GM18868 (cell line): ENCODE results near the gene INSC.

Experiments
- ATAC-seq: cut with Tn5 transposase; IDR thresholded peaks from one replicate; pipeline ENCODE4 v1.9.1; 2021; ENCODE audit warnings: mild to moderate bottlenecking, moderate library complexity; ENCODE audit not compliant: unreplicated experiment

INSC gene

GRCh38 chr11:15268598-15268997, 153.9 kb downstream of the INSC start:
- ATAC-seq, result no peak

DNA sequence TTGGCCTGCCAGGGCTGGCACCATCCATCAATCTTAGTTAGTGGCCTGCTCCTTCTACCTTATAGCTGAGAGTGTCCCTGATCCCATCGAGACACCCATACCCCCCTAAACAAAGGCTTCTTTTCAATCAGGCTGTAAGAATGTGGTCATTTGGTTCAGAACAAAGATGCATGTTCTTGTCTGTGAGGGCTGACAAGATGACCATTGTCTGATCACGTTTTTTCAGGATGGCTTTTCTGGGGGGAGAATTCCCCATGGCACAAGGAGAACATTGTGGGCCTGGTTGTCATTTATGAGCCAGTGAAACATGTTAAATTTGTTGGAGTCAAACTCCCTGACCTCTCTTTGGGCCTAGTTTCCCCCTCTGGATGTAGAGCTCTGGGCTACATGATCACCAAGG, 160.4 kb downstream of the INSC start:
- no peak for ATAC-seq

DNA sequence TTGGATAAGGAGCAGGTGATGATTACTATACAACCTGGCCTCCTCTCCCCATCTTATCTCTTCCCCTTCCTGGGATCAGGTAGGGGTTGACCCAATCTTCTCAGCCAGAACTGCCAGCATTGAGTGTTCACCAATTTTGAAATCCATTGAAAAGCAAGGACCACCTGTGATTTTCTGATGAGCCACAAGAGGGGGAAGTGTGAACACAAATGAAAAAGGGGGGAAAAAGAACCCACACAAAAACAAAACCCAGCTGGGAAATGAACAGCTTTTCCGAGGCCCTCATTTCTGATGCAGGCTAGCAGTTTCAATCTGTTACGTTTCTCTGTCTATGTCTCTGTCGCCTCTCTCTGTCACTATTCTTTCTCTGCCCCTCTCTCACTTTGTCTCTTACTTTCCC, 161.9 kb downstream of the INSC start:
- no peak for ATAC-seq

- no peak for ATAC-seq
Measured at GRCh38 chr11:15278128-15278527, 163.4 kb downstream of the INSC start.

- ATAC-seq, result no peak
Measured at GRCh38 chr11:15280393-15280792, 165.7 kb downstream of the INSC start.

GRCh38 chr11:15282754-15283153, 168.0 kb downstream of the INSC start:
- ATAC-seq, result no peak

GRCh38 chr11:15286465-15286864, 171.7 kb downstream of the INSC start:
- no peak for ATAC-seq

DNA sequence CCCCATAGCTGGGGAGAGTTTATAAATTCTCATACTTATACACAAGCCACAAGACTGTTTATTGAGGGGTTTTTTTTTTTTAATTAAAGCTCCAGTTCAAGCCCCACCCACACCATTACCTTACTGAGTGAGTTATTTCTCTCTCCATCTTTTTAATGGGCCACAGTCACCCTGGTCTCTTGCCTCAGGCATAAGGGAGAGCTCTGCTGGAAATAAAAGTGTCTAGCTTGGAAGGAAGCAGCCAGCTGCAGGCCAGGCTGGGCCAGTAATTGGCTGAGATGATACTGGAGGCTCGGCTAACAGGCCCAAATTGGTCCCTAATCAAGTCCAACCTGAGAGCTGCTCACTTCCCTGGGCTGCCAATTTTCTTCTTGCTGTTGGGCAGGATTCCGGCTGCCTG, 174.1 kb downstream of the INSC start:
- no peak for ATAC-seq

DNA sequence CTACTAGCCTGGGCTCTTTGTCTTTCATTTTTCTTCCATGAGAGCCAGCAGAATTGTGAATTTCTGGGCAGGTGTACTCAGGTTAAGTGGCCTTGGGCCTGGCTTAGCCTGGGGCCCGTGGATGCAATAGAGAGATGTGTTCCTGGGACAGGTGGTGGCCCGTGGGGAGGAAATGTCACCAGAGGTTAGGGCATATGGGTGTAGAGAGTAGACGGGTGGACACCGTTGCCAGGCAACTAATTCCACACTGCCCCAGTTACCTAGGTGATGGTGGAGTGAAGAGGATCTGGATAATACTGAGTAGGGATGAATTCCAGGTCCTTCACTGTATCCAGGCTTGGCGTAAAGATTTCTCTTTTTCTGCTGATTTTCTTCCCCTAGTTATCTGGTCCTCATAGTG, 175.0 kb downstream of the INSC start:
- no peak for ATAC-seq

GRCh38 chr11:15291885-15292284, 177.2 kb downstream of the INSC start:
- no peak for ATAC-seq

DNA sequence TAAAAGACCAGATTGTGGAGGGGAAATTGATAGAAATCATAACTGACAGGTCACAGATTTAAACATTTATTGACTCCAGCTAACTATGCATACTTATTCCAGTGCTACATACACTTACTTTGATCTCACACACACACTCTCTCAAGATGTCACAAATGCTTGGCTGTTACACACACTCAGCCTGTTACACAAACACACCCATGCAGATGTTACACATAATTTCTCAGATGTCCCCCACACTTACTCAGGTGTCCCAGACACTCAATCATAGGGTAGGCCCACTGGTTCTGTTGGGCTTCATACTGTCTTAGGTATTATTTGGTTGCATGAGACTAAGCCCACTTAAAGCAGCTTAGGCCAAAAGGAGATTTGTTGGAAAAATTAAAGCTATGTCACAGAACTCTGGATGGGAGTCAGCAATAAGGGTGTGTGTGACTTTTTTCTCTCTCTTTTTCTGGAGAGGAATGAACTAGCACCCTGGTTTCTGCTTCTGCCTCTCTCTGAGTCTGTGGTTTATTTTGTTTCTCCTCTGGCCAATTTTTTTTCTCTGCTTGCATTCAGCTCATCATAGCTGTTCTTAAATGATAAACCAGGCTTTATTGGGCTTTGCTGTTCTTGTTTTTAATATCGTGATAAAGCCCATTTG, 179.4 kb downstream of the INSC start:
- no peak for ATAC-seq

GRCh38 chr11:15295695-15296094, 181.0 kb downstream of the INSC start:
- ATAC-seq, result no peak
